CD4-positive, alpha-beta T cell treated with Interferon alpha-2 for 1 hour (primary cell): ENCODE data around the gene HYPK.
"Not testable (repeated sequence)": the region's sequence is repeated elsewhere in the genome, so short reads cannot be mapped to it uniquely, and the experiment has no call there.

Experiments
- DNase-seq, 2 donors: peaks; one replicate each; pipeline ENCODE4 v3.0.0-alpha.2; 2020 to 2022

Gene HYPK

GRCh38 chr15:43795997-43796396 is 4.4 kb upstream of the HYPK start:
- no peak for DNase-seq

GRCh38 chr15:43796566-43796965 is 3.8 kb upstream of the HYPK start:
- DNase-seq: no peak

GRCh38 chr15:43799209-43799944 is 1.0 kb upstream of the HYPK start:
- DNase-seq: no peak

GRCh38 chr15:43799945-43800285 is 484 bp upstream of the HYPK start, which contains the start of gene SERINC4:
Gene SERINC4 (minus strand): TSS chr15:43800220. CDS start chr15:43799986, 234 bp downstream.
- no peak for DNase-seq

- not testable (repeated sequence) for DNase-seq
Observed at GRCh38 chr15:43802676-43803075, 2.3 kb downstream of the HYPK start.

- DNase-seq: no peak
Observed at GRCh38 chr15:43808435-43808950, 8.1 kb downstream of the HYPK start.

GRCh38 chr15:43808960-43809678 is 8.7 kb downstream of the HYPK start:
- DNase-seq: peak in 1 of 2 donors; percentile 48

GRCh38 chr15:43815064-43815463 is 14.7 kb downstream of the HYPK start:
- DNase-seq: not testable (repeated sequence)

- no peak for DNase-seq
Observed at GRCh38 chr15:43821505-43821904, 21.1 kb downstream of the HYPK start.

- DNase-seq: peak; percentile 95
Observed at GRCh38 chr15:43824302-43825246, 24.2 kb downstream of the HYPK start, which contains the start of gene MFAP1. Gene MFAP1 (minus strand): TSS chr15:43824690. CDS start chr15:43824569, 121 bp downstream.

GRCh38 chr15:43825305-43825704 is 24.9 kb downstream of the HYPK start:
- DNase-seq: not testable (repeated sequence)

GRCh38 chr15:43826029-43826507 is 25.7 kb downstream of the HYPK start:
- DNase-seq: no peak

GRCh38 chr15:43826508-43827341 is 26.3 kb downstream of the HYPK start, which contains the start of gene WDR76:
Gene WDR76 (plus strand): TSS chr15:43827002. CDS start chr15:43827033, 31 bp downstream.
- peak; percentile 70 to 79 for DNase-seq

GRCh38 chr15:43828061-43828657 is 27.8 kb downstream of the HYPK start:
- DNase-seq: peak in 1 of 2 donors; percentile 28

- not testable (repeated sequence) for DNase-seq
Observed at GRCh38 chr15:43829951-43830540, 29.6 kb downstream of the HYPK start.

- not testable (repeated sequence) for DNase-seq
Observed at GRCh38 chr15:43830691-43831275, 30.4 kb downstream of the HYPK start.

GRCh38 chr15:43831519-43832052 is 31.2 kb downstream of the HYPK start:
- DNase-seq: not testable (repeated sequence)

- DNase-seq: not testable (repeated sequence)
Observed at GRCh38 chr15:43832485-43832884, 32.1 kb downstream of the HYPK start.

GRCh38 chr15:43845421-43845820 is 45.0 kb downstream of the HYPK start:
- no peak for DNase-seq

- no peak for DNase-seq
Observed at GRCh38 chr15:43851251-43851650, 50.9 kb downstream of the HYPK start.
